Mucosa of rectum (tissue), 2 donors: ENCODE data around the gene GON4L.

ENCODE experiments used
- H3K27ac ChIP-seq, 2 donors: one replicate each; pipeline ENCODE4 v1.7.0; 2013; ENCODE audit warnings: inconsistent platforms in 2 of 2, low read depth in 2 of 2, low read length in 2 of 2
- H3K27me3 ChIP-seq, 2 donors: one replicate each; pipeline ENCODE4 v1.7.0; 2013; ENCODE audit warnings: low read length in 2 of 2; ENCODE audit not compliant: control insufficient read depth in 2 of 2, insufficient read depth in 2 of 2
- H3K36me3 ChIP-seq, 2 donors: one replicate each; pipeline ENCODE4 v1.7.0; 2013; ENCODE audit warnings: low read length in 2 of 2; ENCODE audit not compliant: control insufficient read depth in 2 of 2, insufficient read depth in 2 of 2
- H3K4me1 ChIP-seq, 2 donors: one replicate each; pipeline ENCODE4 v1.7.0; 2013; ENCODE audit warnings: low read length in 2 of 2, mild to moderate bottlenecking in 1 of 2; ENCODE audit not compliant: control insufficient read depth in 2 of 2, insufficient read depth in 2 of 2
- H3K4me3 ChIP-seq, 2 donors: one replicate each; pipeline ENCODE4 v1.7.0; 2013; ENCODE audit warnings: low read length in 2 of 2
- H3K9ac ChIP-seq, 2 donors: one replicate each; pipeline ENCODE4 v1.7.0; 2013; ENCODE audit warnings: low read length in 2 of 2, low read depth in 1 of 2, mild to moderate bottlenecking in 1 of 2
- H3K9me3 ChIP-seq, 2 donors: one replicate each; pipeline ENCODE4 v1.7.0; 2013; ENCODE audit warnings: low read length in 2 of 2; ENCODE audit not compliant: control insufficient read depth in 2 of 2
- donor health status: healthy.
- donor health status: Normal muscosa, but diverticular disease.

Gene GON4L

DNA sequence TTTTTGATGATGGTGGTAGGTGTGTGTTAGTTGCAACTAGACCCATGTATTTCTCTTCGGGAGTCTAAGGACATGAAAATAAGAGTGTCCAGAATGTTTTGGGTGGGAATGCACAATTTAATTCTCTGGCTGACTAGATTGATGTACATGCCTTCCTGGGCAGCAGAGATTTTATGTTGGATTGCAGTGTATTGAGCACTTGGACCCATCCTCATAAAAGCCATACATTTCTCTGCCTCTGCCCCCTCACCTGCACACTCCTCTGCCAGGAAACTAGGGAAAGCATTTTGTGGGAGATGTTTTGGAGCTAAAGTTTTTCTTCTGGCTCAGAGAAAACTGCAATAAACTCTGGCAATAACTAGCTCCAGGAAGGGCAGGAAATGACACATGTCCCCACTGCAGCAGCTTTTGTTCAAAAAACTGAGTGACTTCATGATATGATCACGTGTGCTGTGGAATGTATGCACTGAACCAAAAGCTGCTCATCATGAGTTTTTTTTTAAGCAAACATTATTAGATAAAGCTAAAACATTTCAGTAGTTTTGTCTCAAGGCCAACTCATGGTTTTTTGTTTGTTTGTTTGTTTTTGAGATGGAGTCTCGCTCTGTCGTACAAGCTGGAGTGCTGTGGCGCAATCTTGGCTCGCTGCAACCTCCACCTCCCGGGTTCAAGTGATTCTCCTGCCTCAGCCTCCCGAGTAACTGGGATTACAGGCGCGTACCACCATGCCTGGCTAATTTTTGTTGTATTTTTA lies 36.6 kb upstream of the GON4L start:
- no peak overlapping the region for H3K9ac ChIP-seq
- no peaks in the 10 kb centered on the region for H3K27me3 ChIP-seq
- no peak overlapping the region for H3K4me3 ChIP-seq
- peaks cover 0 to 8% of the 10 kb centered on the region in 2 donors for H3K4me1 ChIP-seq
- peaks cover under 1 to 10% of the 10 kb centered on the region in 2 donors for H3K36me3 ChIP-seq
- peak overlapping the region; percentile 6 to 62 for H3K27ac ChIP-seq
- H3K9me3 ChIP-seq: no peaks in the 10 kb centered on the region

DNA sequence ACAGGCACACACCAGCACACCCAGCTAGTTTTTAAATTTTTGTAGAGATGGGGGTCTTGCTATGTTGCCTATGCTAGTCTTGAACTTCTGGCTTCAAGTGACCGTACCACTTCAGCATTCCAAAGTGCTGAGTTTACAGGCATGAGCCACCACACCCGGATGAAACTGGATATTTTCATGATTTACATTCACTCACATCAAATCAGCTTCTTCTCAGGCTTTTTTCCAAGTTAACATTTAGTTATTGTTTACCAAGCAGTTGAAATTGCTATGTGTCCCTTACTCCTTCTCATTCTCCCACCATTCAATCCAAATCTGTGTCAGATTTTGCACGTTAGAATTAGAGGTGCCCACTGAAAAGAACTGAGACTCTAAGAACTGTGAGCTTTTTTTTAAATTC lies 35.8 kb upstream of the GON4L start:
- H3K9ac ChIP-seq: no peak overlapping the region
- H3K4me3 ChIP-seq: no peak overlapping the region
- H3K9me3 ChIP-seq: no peaks in the 10 kb centered on the region
- H3K27me3 ChIP-seq: no peaks in the 10 kb centered on the region
- peaks cover 0 to 9% of the 10 kb centered on the region in 2 donors for H3K36me3 ChIP-seq
- peaks cover 0 to 8% of the 10 kb centered on the region in 2 donors for H3K4me1 ChIP-seq
- peak overlapping the region in 1 of 2 donors; percentile 62 for H3K27ac ChIP-seq

- no peaks in the 10 kb centered on the region for H3K9me3 ChIP-seq
- H3K27me3 ChIP-seq: no peaks in the 10 kb centered on the region
- H3K27ac ChIP-seq: no peak overlapping the region
- peaks cover 0 to 8% of the 10 kb centered on the region in 2 donors for H3K4me1 ChIP-seq
- no peak overlapping the region for H3K4me3 ChIP-seq
- no peak overlapping the region for H3K9ac ChIP-seq
- H3K36me3 ChIP-seq: no peaks in the 10 kb centered on the region
Observed at GRCh38 chr1:155890251-155890650, 33.2 kb upstream of the GON4L start.

GRCh38 chr1:155889566-155889965 lies 32.6 kb upstream of the GON4L start:
- Histone ChIP-seq H3K27ac (no peak overlapping the region), H3K4me3 (no peak overlapping the region), H3K4me1 (peaks cover 0 to 8% of the 10 kb centered on the region in 2 donors), H3K9me3 (no peaks in the 10 kb centered on the region), H3K27me3 (no peaks in the 10 kb centered on the region), H3K9ac (no peak overlapping the region), H3K36me3 (no peaks in the 10 kb centered on the region)

GRCh38 chr1:155888481-155888880 lies 31.5 kb upstream of the GON4L start:
- peaks cover 0 to 8% of the 10 kb centered on the region in 2 donors for H3K4me1 ChIP-seq
- H3K4me3 ChIP-seq: no peak overlapping the region
- H3K9me3 ChIP-seq: no peaks in the 10 kb centered on the region
- no peaks in the 10 kb centered on the region for H3K27me3 ChIP-seq
- H3K36me3 ChIP-seq: no peaks in the 10 kb centered on the region
- no peak overlapping the region for H3K27ac ChIP-seq
- no peak overlapping the region for H3K9ac ChIP-seq

DNA sequence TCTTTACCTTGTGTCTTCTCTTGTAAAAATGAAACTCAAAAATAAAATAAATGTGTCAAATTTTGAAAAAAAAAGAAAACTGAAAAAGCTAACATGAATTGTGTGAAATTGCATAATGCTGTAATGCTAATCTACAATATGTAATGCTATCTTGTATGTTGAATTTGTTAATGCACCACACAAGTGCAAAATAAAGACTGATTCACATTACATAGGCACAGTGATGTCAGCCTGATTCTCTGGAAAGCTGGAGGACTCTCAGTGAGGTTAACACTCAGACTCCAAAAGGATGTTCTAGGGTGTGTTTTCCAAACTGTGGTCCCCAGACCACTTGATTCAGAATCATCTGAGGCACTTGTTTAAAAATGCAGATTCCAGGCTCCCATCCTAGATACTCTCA lies 28.0 kb upstream of the GON4L start:
- no peak overlapping the region for H3K4me3 ChIP-seq
- no peaks in the 10 kb centered on the region for H3K9me3 ChIP-seq
- H3K36me3 ChIP-seq: peaks cover 0 to 2% of the 10 kb centered on the region in 2 donors
- H3K4me1 ChIP-seq: peaks cover 0 to 2% of the 10 kb centered on the region in 2 donors
- no peaks in the 10 kb centered on the region for H3K27me3 ChIP-seq
- H3K27ac ChIP-seq: no peak overlapping the region
- H3K9ac ChIP-seq: no peak overlapping the region

DNA sequence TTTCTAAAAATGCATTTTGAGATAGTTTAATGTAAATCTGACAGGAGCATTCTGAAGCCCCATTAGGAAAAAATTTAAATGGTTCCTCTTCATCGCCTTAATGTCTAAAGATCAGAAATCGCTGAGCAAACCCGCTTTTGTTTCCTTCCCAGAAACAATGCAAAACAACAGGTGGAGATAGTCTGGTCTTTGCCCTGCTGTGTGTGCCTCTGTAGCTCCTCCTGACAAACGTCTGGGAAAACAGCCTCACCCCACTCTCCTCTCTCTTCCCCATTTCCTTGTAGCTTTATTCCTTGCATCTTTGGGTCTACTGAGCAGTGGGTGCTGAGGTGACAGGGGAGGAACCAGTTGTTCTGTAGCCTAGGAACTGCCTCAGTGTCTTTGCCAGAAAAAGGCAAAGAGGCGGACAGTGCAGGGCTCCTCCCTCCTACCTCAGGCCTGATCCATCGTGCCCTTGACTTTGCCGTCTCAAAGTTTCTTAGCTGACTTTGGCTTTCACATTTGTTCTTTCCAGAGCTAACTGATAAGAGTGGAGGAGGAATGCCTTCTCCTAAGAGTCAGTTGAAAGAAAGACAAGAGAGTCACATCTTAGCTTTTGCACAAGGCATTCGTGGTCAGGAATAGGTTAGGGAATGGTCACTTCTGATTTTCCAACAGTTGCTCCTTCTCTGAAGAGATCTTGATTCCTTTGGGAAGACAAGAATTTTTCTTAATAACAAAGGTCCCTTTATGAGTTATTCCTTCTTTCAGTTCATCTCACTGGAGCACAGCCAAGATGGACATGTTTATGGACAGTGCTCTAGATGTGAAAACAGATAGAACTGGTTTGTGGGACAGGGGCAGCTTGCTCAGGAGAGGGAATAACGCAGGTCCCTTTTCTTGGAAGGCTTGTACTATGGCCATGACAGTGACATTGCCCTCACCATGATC lies 27.3 kb upstream of the GON4L start:
- Histone ChIP-seq H3K9ac (no peak overlapping the region), H3K9me3 (no peaks in the 10 kb centered on the region), H3K4me3 (no peak overlapping the region), H3K36me3 (peaks cover 0 to 2% of the 10 kb centered on the region in 2 donors), H3K27ac (no peak overlapping the region), H3K4me1 (peaks cover 0 to 2% of the 10 kb centered on the region in 2 donors), H3K27me3 (no peaks in the 10 kb centered on the region)

GRCh38 chr1:155882766-155883165 lies 25.8 kb upstream of the GON4L start:
- H3K4me3 ChIP-seq: no peak overlapping the region
- H3K9me3 ChIP-seq: no peaks in the 10 kb centered on the region
- H3K27ac ChIP-seq: no peak overlapping the region
- no peaks in the 10 kb centered on the region for H3K27me3 ChIP-seq
- no peak overlapping the region for H3K9ac ChIP-seq
- H3K4me1 ChIP-seq: peaks cover 0 to 2% of the 10 kb centered on the region in 2 donors
- peaks cover 0 to 2% of the 10 kb centered on the region in 2 donors for H3K36me3 ChIP-seq

GRCh38 chr1:155882235-155882634 lies 25.2 kb upstream of the GON4L start:
- H3K4me1 ChIP-seq: peaks cover 0 to 2% of the 10 kb centered on the region in 2 donors
- no peaks in the 10 kb centered on the region for H3K9me3 ChIP-seq
- no peak overlapping the region for H3K9ac ChIP-seq
- H3K27me3 ChIP-seq: no peaks in the 10 kb centered on the region
- H3K27ac ChIP-seq: no peak overlapping the region
- H3K36me3 ChIP-seq: peaks cover 0 to 2% of the 10 kb centered on the region in 2 donors
- no peak overlapping the region for H3K4me3 ChIP-seq

DNA sequence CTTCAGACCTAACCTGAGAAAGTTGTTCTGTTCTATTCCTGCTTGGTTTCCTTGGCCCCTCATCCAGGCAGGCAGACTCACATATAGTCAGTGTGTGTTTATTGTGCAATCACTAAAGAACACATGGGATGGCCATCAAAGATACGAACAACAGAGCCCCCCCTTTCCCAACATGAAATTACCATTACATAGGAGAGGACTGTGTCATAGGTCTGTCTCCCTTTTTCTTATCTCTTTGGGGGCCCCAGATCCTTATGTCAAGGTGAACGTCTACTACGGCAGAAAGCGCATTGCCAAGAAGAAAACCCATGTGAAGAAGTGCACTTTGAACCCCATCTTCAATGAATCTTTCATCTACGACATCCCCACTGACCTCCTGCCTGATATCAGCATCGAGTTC lies 23.9 kb upstream of the GON4L start:
- no peak overlapping the region for H3K9ac ChIP-seq
- H3K4me3 ChIP-seq: no peak overlapping the region
- H3K4me1 ChIP-seq: peaks cover 0 to 2% of the 10 kb centered on the region in 2 donors
- no peak overlapping the region for H3K27ac ChIP-seq
- H3K36me3 ChIP-seq: peaks cover 0 to 2% of the 10 kb centered on the region in 2 donors
- H3K27me3 ChIP-seq: no peaks in the 10 kb centered on the region
- H3K9me3 ChIP-seq: no peaks in the 10 kb centered on the region
